ES-I3 (cell line): ENCODE measurements around the gene NPY4R2.
"Not testable (repeated sequence)": the region's sequence is repeated elsewhere in the genome, so short reads cannot be mapped to it uniquely, and the experiment has no call there.

Experiments used
- H3K36me3 ChIP-seq: 2 replicates; pipeline ENCODE4 v1.6.1; 2013; ENCODE audit warnings: mild to moderate bottlenecking, low read length, control low read depth, moderate library complexity; ENCODE audit not compliant: insufficient read depth
- H3K4me1 ChIP-seq: 2 replicates; pipeline ENCODE4 v1.6.1; 2013; ENCODE audit warnings: mild to moderate bottlenecking, control low read depth, low read length; ENCODE audit not compliant: insufficient read depth
- H3K9ac ChIP-seq: 2 replicates; pipeline ENCODE4 v1.6.1; 2013; ENCODE audit warnings: low read depth, mild to moderate bottlenecking, low read length, moderate library complexity
- H3K9me3 ChIP-seq: 2 replicates; pipeline ENCODE4 v1.6.1; 2013; ENCODE audit warnings: mild to moderate bottlenecking, low read length, moderate library complexity; ENCODE audit not compliant: control insufficient read depth, insufficient read depth

Gene NPY4R2

DNA sequence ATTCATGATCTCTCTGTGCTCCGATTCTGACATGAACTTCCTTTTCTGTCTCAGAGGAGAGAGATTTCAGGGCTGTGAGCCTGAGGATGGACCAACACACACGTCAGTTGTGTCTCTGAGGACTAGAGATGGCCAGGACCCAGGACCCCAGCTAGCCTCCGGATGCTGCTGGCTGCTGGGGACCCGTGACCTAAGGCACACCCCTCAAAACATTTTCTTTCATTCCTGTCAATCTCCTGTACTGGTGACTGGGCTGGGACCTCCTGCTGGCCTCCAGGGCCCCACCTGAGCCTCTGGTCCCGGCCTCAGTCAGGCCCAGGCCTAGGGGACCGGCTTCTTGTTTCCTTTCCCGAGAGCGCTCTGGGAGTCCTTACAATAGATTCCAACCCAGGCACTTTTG, 38.7 kb downstream of the NPY4R2 start:
- H3K9ac ChIP-seq, H3K36me3 ChIP-seq, H3K4me1 ChIP-seq, H3K9me3 ChIP-seq: not testable (repeated sequence)

- H3K4me1 ChIP-seq, H3K9me3 ChIP-seq, H3K9ac ChIP-seq, H3K36me3 ChIP-seq: not testable (repeated sequence)
These were observed 41.2 kb downstream of the NPY4R2 start for GRCh38 chr10:47959677-47960076.

- H3K9ac ChIP-seq, H3K36me3 ChIP-seq, H3K4me1 ChIP-seq, H3K9me3 ChIP-seq: not testable (repeated sequence)
These were observed 42.2 kb downstream of the NPY4R2 start for GRCh38 chr10:47960699-47961098.

GRCh38 chr10:47962785-47963184, 44.3 kb downstream of the NPY4R2 start:
- H3K4me1 ChIP-seq, H3K9ac ChIP-seq, H3K36me3 ChIP-seq, H3K9me3 ChIP-seq: not testable (repeated sequence)

GRCh38 chr10:47964280-47965063, 46.0 kb downstream of the NPY4R2 start:
- not testable (repeated sequence) for H3K9ac ChIP-seq, H3K36me3 ChIP-seq, H3K4me1 ChIP-seq, H3K9me3 ChIP-seq

DNA sequence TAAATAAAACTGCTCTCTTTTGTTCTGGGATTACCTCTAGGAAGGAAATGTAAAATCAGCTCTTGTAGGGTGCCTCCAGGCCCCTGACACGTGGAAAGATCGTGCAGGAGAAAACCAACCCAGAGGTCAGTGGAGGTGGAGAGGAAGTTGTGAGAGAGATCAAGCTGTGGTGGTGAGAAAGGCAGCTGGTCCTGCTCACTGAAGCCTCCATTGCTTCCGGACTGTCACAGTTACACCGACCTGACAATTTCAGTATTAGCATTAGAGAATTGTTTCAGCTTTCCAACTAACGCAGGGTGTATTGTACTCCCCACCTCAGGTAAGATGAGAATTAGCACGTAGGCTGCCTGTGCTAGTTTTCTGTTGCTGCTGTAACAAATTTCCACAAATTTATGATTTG, 50.5 kb downstream of the NPY4R2 start:
- H3K36me3 ChIP-seq, H3K9ac ChIP-seq: not testable (repeated sequence)

GRCh38 chr10:47970047-47970446, 51.6 kb downstream of the NPY4R2 start:
- not testable (repeated sequence) for H3K36me3 ChIP-seq, H3K4me1 ChIP-seq

More for the DNA sequence above, 50.5 kb downstream of the NPY4R2 start:
- H3K4me1 ChIP-seq, H3K9me3 ChIP-seq: not testable (repeated sequence)

GRCh38 chr10:47971598-47971997, 53.1 kb downstream of the NPY4R2 start:
- H3K9ac ChIP-seq, H3K36me3 ChIP-seq, H3K4me1 ChIP-seq, H3K9me3 ChIP-seq: not testable (repeated sequence)

More at GRCh38 chr10:47970047-47970446, 51.6 kb downstream of the NPY4R2 start:
- not testable (repeated sequence) for H3K9me3 ChIP-seq, H3K9ac ChIP-seq

GRCh38 chr10:47972077-47972476, 53.6 kb downstream of the NPY4R2 start:
- H3K36me3 ChIP-seq, H3K9me3 ChIP-seq, H3K9ac ChIP-seq, H3K4me1 ChIP-seq: not testable (repeated sequence)
